Fibroblast of peridontal ligament (primary cell): ENCODE measurements around the gene SLCO2A1.
"Not testable (repeated sequence)": the region's sequence is repeated elsewhere in the genome, so short reads cannot be mapped to it uniquely, and the experiment has no call there.

Source experiments
- DNase-seq: peaks from one replicate; pipeline ENCODE4 v3.0.0-alpha.2; 2010; ENCODE audit errors: extremely low read depth

Gene SLCO2A1

GRCh38 chr3:134029734-134030378 is at the start of gene SLCO2A1:
TSS of gene SLCO2A1 (minus strand) at chr3:134029925. CDS start at chr3:134029802, 123 bp downstream.
- no peak for DNase-seq

- no peak for DNase-seq
Observed at GRCh38 chr3:134079111-134079547, 49.4 kb upstream of the SLCO2A1 start.

- no peak for DNase-seq
Observed at GRCh38 chr3:134078169-134078831, 48.6 kb upstream of the SLCO2A1 start.

- no peak for DNase-seq
Observed at GRCh38 chr3:134077649-134078161, 48.0 kb upstream of the SLCO2A1 start.

- no peak for DNase-seq
Observed at GRCh38 chr3:134076851-134077250, 47.1 kb upstream of the SLCO2A1 start.

GRCh38 chr3:134075846-134076245 is 46.1 kb upstream of the SLCO2A1 start:
- no peak for DNase-seq

GRCh38 chr3:134075568-134075825 is 45.8 kb upstream of the SLCO2A1 start:
- no peak for DNase-seq

- DNase-seq: no peak
Observed at GRCh38 chr3:134074790-134075567, 45.3 kb upstream of the SLCO2A1 start.

- no peak for DNase-seq
Observed at GRCh38 chr3:134074001-134074789, 44.5 kb upstream of the SLCO2A1 start.

GRCh38 chr3:134073583-134073945 is 43.8 kb upstream of the SLCO2A1 start:
- DNase-seq: no peak

GRCh38 chr3:134072881-134073582 is 43.3 kb upstream of the SLCO2A1 start:
- DNase-seq: no peak

- not testable (repeated sequence) for DNase-seq
Observed at GRCh38 chr3:134070281-134070680, 40.6 kb upstream of the SLCO2A1 start.

- DNase-seq: no peak
Observed at GRCh38 chr3:134068429-134068828, 38.7 kb upstream of the SLCO2A1 start.

GRCh38 chr3:134067531-134068161 is 37.9 kb upstream of the SLCO2A1 start:
- no peak for DNase-seq

- no peak for DNase-seq
Observed at GRCh38 chr3:134066651-134067530, 37.2 kb upstream of the SLCO2A1 start.

GRCh38 chr3:134066158-134066541 is 36.4 kb upstream of the SLCO2A1 start:
- no peak for DNase-seq

- DNase-seq: no peak
Observed at GRCh38 chr3:134065252-134066157, 35.8 kb upstream of the SLCO2A1 start.

- DNase-seq: no peak
Observed at GRCh38 chr3:134064081-134064480, 34.4 kb upstream of the SLCO2A1 start.

GRCh38 chr3:134061401-134061800 is 31.7 kb upstream of the SLCO2A1 start:
- DNase-seq: no peak
